Nephron (organoid): ENCODE measurements around the gene EFNB2.
A peak's percentile ranks its signal among the peaks of the same experiment; 100 is the strongest.

Source experiments
- H3K27ac Mint-ChIP-seq, 3 experiments: 2 replicates each; pipeline ENCODE4 v1.8.0; 2020; ENCODE audit warnings: mixed read lengths in 3 of 3, mild to moderate bottlenecking in 2 of 3, moderate library complexity in 1 of 3
- H3K27me3 Mint-ChIP-seq: 2 replicates; pipeline ENCODE4 v1.8.0; 2021; ENCODE audit warnings: low read depth, mild to moderate bottlenecking, moderate library complexity, mixed read lengths
- H3K36me3 Mint-ChIP-seq: 2 replicates; pipeline ENCODE4 v1.8.0; 2020; ENCODE audit warnings: low read depth, mixed read lengths
- H3K4me1 Mint-ChIP-seq: 2 replicates; pipeline ENCODE4 v1.8.0; 2020; ENCODE audit warnings: mixed read lengths
- H3K4me3 Mint-ChIP-seq, 3 experiments: 2 replicates each; pipeline ENCODE4 v1.8.0; 2020; ENCODE audit warnings: mild to moderate bottlenecking in 3 of 3, mixed read lengths in 3 of 3, moderate library complexity in 2 of 3
- H3K9me3 Mint-ChIP-seq: 2 replicates; pipeline ENCODE4 v1.8.0; 2020; ENCODE audit warnings: mixed read lengths
- CTCF ChIP-seq, 3 experiments: fragments of 200-600 bp; sonication (generic); IDR thresholded peaks; one replicate each; pipeline ENCODE4 v1.5.0; 2021; ENCODE audit warnings: antibody characterized with exemption in 3 of 3; ENCODE audit not compliant: unreplicated experiment in 3 of 3

The EFNB2 gene

DNA sequence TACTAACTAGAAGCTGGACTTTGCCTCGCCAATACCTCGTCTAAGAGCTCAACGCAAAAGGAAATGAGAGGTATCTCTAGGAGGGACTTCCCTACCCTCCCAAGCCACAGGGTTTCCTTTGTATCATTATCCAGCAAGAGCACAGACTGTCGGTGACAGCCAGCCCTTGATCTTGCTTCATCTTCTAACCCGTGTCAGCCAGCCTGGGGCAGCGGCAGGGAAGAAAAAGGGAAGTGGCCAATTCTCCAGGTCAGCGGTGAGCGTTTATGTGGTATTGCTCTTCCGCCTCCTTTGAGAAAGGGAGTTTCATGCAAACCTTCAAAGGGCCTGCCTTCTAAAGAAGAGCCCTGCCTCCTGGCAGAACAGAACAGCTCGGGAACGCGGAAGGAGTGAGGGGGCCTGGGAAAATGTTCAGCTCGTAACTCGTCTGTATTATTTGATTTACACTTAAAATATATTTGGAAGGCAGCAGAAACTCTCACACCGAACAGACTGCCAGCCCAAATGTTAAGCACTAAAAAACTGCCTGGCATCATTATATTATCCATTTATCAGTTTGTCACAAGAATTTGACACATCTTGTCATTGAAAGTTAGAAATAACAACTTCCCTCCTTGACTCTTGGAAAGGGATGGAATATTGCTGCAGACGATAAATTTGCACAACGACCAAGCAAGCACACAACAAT is 41.8 kb downstream of the EFNB2 start:
- Mint-ChIP-seq H3K27me3 (no peaks in the 10 kb centered on the region), H3K9me3 (no peaks in the 10 kb centered on the region), H3K27ac (peak overlapping the region in 2 of 3 experiments; percentile 24 to 40), H3K4me1 (peaks cover 38% of the 10 kb centered on the region), H3K36me3 (peaks cover 66% of the 10 kb centered on the region), H3K4me3 (no peak overlapping the region)
- no peak for TF ChIP-seq CTCF (IDR thresholded peaks at IDR 0.05; ENCODE audit: unreplicated experiment in 3 of 3)

DNA sequence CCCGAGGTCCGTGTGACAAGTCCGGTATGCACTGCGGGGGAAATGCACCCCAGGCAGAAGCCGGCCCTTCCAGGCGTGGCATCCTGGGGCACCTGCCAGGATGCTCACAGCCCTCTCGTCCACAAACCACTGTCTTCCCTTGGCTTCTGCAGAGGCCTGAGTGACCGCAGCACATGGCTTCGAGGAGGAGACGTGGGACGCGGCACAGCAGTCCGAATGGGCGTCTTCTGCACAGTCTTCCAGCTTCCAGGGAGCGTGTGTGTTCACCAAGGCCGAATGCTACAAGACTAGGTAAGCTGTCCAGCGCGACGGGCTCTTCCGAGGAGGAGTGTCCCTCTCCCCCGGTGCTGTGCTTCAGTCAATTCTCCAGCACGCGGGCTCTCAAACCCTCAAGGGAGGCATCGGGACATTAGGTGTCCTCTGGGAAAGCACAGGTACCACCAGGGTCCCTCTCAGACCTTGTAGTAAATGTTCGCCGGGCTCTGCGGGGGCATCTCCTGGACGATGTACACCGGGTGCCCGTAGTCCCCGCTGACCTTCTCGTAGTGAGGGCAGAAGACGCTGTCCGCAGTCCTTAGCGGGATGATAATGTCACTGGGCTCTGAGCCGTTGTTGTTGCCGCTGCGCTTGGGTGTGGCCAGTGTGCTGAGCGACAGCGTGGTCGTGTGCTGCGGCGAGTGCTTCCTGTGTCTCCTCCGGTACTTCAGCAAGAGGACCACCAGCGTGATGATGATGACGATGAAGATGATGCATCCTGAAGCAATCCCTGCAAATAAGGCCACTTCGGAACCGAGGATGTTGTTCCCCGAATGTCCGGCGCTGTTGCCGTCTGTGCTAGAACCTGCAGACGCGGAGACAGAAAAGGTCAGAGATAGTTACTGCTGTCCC is 42.6 kb downstream of the EFNB2 start:
- no peak overlapping the region for H3K4me3 Mint-ChIP-seq
- H3K9me3 Mint-ChIP-seq, result no peaks in the 10 kb centered on the region
- no peaks in the 10 kb centered on the region for H3K27me3 Mint-ChIP-seq
- peaks cover 66% of the 10 kb centered on the region for H3K36me3 Mint-ChIP-seq
- peak overlapping the region in 1 of 3 experiments; percentile 41 for H3K27ac Mint-ChIP-seq
- no peak for TF ChIP-seq CTCF (IDR thresholded peaks at IDR 0.05; ENCODE audit: unreplicated experiment in 3 of 3)
- H3K4me1 Mint-ChIP-seq, result peaks cover 29% of the 10 kb centered on the region

GRCh38 chr13:106491928-106492587 is 43.4 kb downstream of the EFNB2 start:
- peaks cover 21% of the 10 kb centered on the region for H3K4me1 Mint-ChIP-seq
- H3K9me3 Mint-ChIP-seq, result no peaks in the 10 kb centered on the region
- no peaks in the 10 kb centered on the region for H3K27me3 Mint-ChIP-seq
- H3K4me3 Mint-ChIP-seq, result peak overlapping the region in 1 of 3 experiments; percentile 54
- peaks cover 66% of the 10 kb centered on the region for H3K36me3 Mint-ChIP-seq
- peak overlapping the region; percentile 41 to 65 (median 46) for H3K27ac Mint-ChIP-seq
- no peak for TF ChIP-seq CTCF (IDR thresholded peaks at IDR 0.05; ENCODE audit: unreplicated experiment in 3 of 3)

- Mint-ChIP-seq H3K4me1 (peaks cover 18% of the 10 kb centered on the region), H3K27me3 (no peaks in the 10 kb centered on the region), H3K9me3 (no peaks in the 10 kb centered on the region), H3K4me3 (no peak overlapping the region), H3K36me3 (peaks cover 65% of the 10 kb centered on the region), H3K27ac (peak overlapping the region in 2 of 3 experiments; percentile 41 to 46)
- TF ChIP-seq CTCF (IDR thresholded peaks at IDR 0.05; ENCODE audit: unreplicated experiment in 3 of 3), result no peak
Observed at GRCh38 chr13:106491463-106491862, 44.0 kb downstream of the EFNB2 start.

- Mint-ChIP-seq H3K27me3 (no peaks in the 10 kb centered on the region), H3K4me3 (no peak overlapping the region), H3K27ac (peak overlapping the region in 2 of 3 experiments; percentile 11 to 34), H3K36me3 (peaks cover 58% of the 10 kb centered on the region), H3K4me1 (peaks cover 12% of the 10 kb centered on the region), H3K9me3 (no peaks in the 10 kb centered on the region)
- TF ChIP-seq CTCF (IDR thresholded peaks at IDR 0.05; ENCODE audit: unreplicated experiment in 3 of 3), result no peak
Observed at GRCh38 chr13:106490569-106491321, 44.7 kb downstream of the EFNB2 start.
